ENCODE data around the gene ZNF502.

Gene ZNF502

DNA sequence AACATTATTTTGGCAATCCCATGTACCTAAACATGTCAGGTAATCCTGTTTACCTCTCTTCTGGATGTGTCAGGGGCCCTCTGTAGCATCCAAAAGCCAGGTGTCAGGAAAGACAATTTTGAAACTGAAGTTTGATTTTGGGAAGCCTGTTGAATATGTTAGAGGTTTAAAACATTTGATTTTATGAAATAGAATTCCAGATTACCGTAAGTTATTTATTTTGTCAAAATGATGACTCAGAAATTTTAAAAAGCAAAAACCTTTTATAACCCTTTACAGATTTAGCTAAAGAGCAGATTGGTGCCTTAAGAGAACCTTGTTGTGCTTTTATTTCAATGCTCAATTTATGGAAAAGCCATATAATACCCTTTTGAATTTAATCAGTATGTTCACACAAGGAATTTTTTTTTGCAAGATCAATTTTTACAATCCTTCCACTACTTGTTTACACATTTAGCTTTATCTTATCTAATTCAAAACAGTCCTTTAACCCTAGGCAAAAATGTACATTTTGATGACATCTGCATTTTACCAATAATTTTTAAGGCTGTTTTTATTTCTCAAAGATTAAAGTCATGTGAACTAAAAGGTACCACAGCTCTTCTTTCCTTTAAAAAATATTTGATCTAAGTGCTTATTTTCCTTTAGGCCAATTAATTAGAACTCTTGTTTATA is 59.1 kb downstream of the ZNF502 start:
- DNase-seq = no peak

DNA sequence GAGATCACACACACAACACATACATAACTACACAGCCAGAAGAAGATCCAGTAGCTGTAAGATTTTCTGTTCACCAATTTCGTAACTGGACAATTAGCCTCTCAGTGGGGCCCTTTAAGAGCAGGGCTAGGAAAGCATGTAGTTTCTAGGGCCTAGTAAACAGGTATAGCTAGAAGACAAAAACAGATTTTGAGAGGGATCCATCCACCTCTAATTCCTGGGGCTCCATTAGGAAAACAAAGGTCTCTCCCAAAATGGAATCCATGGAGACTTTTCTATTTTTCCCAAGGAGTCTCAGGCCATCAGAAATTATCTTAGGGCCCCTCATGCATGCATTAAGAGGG is 59.6 kb downstream of the ZNF502 start:
- DNase-seq = no peak
